NCI-H146 treated with DMSO at 0.1 percent for 48 hours (cell line): ENCODE data around the gene TIMM17A.
A peak's percentile ranks its signal among the peaks of the same experiment; 100 is the strongest.
"Not testable (repeated sequence)": the region's sequence is repeated elsewhere in the genome, so short reads cannot be mapped to it uniquely, and the experiment has no call there.

ENCODE experiments used
- DNase-seq: peaks from one replicate; lab custom pipeline; 2025; ENCODE audit not compliant: unreplicated experiment; lab: John Stamatoyannopoulos, UW

Gene TIMM17A

DNA sequence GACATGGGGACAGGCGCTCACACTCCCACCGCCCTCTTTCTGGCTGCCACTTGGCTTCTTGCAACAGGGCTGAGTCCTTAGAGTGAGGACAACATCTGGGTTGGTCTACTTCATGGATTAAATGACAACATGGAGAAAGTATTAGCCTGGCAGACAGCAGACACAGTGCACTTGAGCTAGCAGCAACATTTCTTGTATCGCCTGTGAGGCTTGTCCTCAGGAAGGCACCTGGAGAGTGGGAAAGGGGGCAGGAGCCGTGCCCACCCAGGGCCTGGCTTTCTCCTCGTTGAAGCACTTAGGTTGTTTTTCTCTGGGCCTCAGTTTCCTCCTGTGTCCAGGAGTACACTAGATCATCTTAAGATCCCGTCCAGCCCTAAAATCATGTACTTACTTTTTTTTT lies 58.8 kb downstream of the TIMM17A start:
- no peak for DNase-seq

DNA sequence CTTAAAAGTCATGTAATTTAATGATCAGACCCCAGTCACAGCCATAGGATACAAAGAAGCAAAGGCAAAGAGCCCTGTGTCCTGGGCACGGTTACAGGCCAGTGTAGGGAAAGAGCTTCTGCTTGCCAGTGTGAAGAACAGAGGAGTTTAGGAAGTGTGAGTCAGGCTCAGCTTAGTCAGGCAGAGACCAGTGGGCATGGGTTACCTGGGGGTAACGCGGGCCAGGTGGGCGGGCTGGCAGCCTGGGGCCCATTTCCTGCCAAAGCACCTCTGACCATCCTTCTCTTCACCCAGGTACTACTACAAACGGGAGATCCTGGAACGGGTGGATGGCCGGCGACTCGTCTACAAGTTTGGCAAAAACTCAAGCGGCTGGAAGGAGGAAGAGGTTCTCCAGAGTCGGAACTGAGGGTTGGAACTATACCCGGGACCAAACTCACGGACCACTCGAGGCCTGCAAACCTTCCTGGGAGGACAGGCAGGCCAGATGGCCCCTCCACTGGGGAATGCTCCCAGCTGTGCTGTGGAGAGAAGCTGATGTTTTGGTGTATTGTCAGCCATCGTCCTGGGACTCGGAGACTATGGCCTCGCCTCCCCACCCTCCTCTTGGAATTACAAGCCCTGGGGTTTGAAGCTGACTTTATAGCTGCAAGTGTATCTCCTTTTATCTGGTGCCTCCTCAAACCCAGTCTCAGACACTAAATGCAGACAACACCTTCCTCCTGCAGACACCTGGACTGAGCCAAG lies 59.8 kb downstream of the TIMM17A start:
- DNase-seq = no peak

DNA sequence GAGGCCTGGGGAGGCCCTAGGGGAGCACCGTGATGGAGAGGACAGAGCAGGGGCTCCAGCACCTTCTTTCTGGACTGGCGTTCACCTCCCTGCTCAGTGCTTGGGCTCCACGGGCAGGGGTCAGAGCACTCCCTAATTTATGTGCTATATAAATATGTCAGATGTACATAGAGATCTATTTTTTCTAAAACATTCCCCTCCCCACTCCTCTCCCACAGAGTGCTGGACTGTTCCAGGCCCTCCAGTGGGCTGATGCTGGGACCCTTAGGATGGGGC lies 60.3 kb downstream of the TIMM17A start:
- no peak for DNase-seq

DNA sequence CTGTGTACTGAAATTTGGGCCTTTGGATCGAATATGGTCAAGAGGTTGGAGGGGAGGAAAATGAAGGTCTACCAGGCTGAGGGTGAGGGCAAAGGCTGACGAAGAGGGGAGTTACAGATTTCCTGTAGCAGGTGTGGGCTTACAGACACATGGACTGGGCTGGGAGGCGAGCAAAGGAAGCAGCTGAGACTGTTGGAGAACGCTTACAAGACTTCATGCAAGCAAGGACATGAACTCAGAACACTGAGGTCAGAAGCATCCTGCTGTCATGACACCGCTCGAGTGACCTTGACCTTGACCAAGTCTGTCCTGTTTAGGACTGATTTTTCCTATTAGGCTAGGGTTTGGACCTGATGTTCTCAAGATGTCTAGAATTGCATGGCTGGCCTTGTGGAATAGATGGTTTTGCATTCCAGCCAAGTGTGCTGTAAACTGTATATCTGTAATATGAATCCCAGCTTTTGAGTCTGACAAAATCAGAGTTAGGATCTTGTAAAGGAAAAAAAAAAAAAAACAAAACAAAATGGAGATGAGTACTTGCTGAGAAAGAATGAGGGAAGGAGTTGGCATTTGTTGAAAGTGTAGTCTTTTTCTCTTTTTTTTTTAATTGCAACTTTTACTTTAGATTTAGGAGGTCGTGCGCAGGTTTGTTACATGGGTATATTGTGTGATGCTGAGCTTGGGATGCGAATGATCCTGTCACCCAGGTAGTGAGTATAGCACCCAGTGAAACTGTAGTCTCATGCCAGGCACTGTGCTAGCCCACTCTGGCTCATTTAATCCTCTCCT lies 60.9 kb downstream of the TIMM17A start:
- DNase-seq = no peak

DNA sequence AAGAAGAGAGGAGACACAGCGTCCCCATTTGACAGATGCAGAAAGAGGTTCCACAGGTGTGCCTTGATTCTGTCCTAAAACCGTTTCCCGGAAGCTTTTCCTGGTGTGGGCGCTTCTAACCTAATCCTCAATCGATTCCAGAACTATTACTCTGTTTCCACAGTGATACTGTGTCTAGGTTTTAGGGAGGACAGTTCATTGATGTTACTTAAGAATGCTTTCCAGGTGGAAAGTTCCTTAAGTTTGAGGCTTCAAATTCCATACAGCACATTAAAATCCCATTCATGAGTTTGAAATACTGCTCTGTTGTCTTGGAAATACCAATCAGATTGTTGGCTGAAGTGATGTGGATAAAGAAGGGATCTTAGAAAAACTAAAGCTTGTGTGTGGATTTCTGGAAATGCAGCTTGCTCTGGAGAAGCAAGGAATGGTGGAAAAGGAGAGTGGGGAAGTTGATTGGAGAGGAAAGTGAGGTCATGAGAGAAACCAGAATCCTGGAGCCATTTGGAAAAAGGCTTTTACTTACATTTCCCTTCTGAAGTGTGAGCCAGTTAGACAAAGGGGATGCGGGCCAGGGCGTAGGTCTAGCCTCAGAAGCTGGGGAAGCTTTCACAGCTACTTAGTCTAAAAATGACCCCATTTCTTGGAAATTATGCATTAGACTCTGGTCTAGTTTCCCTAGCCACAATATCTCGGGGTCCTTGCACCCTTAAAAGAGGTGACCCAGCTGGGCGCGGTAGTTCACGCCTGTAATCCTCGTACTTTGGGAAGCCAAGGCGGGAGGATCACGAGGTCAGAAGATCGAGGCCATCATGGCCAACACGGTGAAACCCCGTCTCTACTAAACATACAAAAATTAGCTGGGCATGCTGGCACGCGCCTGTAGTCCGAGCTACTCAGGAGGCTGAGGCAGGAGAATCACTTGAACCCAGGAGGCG lies 61.8 kb downstream of the TIMM17A start:
- no peak for DNase-seq

DNA sequence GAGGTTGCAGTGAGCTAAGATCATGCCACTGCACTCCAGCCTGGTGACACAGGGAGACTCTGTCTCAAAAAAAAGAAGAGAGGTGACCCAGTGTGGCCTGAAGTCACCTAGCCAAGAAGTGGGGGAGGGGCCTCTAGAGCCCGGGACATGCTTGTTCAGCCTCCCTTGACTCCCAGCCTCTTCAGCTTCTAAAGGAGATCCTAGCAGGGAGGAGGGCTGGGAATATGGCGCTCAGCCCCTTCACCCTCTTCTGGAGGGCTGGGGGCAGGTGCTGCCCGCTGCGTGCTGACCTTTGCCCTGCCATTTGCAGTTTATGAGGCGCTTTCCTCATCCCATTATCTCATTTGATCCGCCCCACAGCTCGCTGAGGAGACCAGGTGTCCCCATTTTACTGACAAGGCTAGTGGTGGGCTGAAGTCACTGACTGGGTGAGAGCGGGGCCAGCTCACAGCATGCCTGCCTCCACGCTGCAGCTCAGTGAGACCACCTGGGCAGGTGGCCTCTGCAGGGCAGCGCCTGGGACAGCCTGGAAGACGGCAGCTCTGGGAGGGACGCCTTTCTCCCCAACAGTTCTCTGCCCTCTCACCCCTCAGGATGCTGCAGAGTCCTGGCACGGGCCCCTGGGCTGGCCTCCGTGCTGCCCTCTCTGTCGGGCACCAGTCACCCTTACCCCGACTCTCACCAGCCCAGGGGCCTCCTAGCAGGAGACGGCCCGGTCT lies 62.6 kb downstream of the TIMM17A start:
- peak; percentile 52 for DNase-seq

DNA sequence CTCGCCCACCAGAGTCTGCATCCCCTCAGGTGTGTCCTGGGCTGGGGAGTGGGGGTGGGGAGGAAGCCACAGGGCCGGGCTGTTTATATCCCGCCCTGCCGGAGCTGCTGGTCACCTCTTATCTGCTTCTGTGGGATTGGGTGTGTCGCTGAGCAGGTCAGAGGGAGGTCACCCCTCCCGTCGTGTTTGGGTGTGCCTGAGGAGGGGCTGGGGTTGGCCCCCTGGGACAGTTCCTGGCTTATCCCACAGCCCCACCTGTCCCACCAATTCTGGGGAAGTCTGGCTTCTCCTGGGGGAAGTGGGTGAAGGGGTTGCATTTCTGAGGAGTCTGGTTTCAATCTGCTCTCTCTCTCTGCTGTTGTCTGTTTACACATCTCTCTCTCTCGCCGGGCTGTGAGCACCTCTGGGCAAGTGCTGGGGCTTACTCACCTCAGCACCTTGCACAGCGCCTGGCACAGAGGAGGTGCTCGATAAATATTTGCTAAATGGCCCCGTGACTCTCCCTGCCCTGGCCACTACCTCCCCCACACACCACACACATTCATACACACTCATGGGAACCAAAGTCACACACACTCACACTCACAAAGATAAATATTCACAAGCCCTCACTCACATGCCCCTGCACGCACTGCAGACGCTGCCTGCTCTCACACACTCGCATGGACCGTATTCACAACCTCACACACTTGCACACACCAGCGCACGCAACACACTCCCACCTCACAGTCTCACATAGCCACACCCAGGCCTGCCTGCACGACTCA lies 63.3 kb downstream of the TIMM17A start:
- peak; percentile 83 for DNase-seq

DNA sequence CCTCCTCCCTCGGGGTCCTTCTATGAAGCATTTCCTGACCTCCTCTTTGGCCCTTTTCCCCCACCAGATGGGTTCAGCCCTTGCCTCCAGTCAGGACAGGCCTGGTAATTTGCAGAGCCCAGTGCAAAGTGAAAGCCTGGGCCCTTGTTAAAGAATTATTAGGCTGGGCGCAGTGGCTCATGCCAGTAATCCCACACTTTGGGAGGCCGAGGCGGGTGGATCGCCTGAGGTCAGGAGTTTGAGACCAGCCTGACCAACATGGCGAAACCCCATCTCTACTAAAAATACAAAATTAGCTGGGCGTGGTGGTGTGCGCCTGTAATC lies 63.9 kb downstream of the TIMM17A start:
- not testable (repeated sequence) for DNase-seq
